ENCODE results near the gene CCDC78.
A peak's percentile ranks its signal among the peaks of the same experiment; 100 is the strongest.

Gene CCDC78

DNA sequence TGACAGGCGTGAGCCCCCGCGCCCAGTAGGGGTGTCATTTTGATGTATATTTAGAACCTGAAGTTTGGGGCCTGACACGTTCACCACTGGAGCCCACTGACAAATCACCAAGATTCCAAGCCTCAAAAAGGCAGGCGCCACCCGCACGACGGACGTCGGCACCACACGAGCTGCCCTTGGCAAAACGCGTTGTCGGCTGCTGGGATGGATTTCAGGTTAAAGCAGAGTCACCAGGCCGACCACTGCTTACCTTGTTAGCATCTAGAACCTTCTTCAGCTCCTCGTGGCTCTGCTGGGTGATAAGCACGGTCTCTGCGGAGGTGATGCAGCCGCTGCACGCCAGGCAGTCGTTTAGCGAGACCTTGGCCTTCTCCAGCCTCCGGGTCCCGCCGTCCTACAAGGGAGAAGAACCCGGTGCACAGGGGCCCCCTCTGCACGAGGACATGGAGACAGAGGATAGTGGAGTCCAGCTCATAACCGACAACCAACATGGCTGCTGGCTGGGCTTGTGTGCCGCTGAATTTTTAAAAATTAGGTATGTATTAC, 10.8 kb upstream of the CCDC78 start:
- no peak for DNase-seq (ENCODE audit: low read depth)

DNA sequence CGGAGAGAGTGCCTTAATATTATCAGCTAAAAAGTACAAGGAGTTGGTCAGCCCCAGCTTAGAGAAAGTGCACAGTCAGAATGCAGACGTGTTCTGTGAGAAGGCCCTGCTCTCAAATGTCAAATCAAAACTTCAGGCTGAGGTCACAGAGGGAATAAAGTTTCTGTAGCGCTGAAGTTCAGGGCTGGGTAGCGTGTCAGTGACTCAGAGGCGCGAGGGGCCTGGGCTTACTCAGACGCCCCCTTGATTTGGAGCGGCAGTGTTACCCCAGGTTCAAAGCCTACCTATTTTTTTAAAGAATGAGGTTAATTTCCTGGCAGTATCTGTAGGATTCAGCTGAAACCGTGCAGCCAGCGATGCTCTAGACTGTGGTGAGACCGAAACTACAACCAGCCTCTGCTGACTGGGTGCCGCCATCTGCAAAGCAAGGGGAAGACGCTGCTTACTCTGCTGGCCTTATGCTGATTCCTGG, 9.8 kb upstream of the CCDC78 start:
- DNase-seq (ENCODE audit: low read depth), result no peak

GRCh38 chr16:734981-735881, 9.0 kb upstream of the CCDC78 start:
- DNase-seq (ENCODE audit: low read depth), result no peak

DNA sequence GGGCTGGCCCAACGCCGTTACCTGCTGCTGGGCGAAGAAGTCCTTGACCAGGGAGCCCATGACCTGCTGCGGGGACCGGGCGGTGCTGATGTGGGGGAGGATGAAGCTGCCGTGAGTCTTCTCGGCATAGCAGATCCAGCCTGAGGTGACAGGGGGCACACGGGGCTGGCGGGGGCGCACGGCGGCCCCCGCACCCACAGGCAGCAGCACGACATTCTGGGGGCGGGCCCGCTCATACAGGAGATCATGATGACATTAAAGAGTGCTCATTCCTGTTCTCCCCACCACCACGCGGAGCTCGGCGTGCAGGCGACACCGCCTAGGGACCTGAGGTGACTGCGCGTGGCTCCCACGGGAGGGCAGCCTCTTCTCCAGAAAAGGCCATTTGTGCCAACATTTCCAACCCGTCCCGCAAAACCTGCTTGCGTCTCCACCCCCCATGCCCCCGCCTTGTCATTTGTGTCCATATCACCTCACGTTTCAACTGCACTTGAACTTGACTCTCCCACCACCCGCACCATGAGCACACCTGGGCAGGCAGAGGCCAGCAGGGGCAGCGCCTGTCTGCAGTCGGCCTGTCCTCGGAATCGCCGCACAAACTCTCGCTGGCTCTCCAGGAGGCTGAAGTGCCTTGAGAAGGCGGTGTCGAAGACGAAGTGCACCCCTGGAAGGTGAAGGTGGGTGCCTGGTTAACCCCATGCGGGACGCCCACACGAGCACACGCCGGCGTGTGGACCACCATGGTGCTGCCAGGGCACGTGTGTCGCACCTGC, 8.2 kb upstream of the CCDC78 start:
- DNase-seq (ENCODE audit: low read depth), result no peak

DNA sequence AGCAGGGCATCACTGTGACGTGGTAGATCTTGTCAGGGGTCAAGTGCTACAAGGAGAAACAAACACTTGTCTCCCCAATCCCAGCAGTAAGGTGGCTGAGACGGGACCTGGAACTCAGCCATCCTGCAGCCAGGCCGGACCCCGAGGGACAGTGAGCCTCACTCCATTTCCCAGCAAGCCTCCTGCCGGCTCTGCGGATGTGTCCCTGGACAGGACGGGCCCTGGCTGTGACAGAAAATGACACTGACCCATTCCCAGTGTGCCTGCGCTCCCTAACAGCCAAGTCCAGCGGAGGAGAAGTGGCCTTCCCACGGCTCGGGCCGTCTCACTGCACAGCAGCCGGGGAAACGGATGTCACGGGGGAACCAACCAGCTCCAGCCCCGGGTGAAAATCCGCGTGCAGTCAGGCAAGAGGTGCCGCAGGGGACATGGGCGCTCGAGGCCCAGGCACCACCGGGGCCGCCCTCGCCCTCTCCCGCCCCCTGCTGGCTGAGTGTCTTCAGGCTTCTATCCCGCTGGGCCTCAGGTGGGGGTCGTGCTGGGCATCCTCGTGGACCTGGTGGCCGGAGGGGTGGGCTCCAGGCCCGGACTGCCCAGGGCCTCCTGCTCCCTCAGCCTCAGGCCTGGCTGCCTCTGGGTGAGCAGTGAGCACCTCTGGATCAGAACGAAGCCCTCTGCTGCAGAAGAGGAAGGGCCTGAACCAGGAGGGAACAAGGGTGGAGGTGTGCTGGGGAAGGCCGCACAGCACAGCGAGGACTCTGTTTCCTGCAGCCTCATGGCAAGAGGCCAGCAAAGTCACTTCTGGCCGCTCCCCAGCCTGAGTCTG, 7.4 kb upstream of the CCDC78 start:
- DNase-seq (ENCODE audit: low read depth), result no peak

DNA sequence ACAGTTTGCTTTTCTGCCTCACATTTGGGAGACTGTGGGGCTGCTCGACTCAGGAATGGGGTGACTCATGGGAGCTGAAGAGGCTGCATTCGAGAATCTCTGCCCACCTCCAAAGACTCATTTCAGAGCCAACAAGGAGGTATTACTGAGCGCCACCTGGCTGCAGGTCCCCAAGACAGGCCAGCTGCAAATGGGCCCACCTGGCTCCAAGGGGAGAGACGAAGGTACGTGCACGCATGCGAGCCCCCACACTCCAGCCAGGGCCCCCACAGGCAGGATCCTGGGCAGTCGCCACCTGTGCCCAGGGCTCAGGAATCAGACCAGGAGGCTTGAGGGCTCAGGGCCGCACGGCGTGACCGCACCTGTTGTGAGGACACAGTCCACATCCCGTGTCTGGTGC, 6.7 kb upstream of the CCDC78 start:
- no peak for DNase-seq (ENCODE audit: low read depth)

DNA sequence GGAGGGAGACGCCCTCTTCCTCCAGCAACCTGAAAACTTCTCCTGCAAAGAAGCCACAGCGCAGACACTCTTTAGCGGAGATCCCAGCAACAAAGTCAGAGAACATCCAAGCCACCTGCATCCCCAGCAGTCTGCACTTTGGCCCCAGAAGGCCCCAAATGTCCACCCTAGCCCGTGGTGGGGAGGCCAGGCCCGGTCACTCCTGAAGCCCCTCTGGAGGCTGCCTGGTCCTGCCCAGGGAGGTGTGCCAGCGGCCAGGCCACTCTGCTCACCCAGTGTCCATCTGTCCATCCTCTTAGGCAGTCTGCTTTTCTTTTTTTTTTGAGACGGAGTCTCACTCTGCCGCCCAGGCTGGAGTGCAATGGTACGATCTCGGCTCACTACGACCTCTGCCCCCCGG, 6.1 kb upstream of the CCDC78 start:
- no peak for DNase-seq (ENCODE audit: low read depth)

DNA sequence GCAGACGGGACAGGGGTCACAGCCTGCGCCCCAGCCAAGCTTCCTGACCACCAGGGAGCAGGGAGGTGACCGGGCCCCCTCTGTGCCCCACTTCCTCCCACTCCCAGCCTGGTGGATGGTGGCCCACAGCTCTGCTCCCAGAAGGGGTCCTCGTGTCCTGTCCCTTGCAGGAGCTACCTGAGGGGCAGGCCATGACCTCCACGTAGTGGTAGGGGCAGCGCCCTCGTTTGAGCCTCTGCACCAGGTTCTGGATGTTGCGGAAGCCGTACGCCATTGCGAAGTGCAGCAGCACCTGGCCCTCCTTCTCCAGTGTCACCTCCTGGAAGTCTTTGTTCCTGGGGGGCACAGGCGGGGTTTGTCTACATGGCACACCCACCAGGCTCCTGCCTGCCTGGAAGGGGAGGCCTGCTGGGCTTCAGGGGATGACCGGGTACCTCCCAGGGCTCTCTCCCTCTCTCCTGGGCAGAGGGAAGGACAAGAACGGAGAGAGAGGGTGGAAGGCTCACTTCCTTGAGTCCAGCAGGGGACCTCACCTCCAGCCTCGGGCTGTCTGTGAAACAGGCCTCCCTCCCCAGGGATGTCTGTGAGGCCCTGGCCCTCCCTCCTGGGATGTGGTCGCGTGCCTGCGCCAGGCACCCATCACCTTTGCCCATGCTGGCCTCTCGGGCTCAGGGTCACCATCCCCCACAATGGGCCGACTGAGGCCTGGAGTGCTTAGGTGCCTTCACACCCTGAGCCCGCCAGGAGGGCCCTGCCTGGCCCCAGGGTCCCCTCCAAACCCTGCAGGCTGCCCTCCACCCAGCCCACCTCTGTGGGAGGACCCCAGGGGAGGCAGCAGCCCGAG, 4.6 kb upstream of the CCDC78 start:
- DNase-seq (ENCODE audit: low read depth), result no peak

DNA sequence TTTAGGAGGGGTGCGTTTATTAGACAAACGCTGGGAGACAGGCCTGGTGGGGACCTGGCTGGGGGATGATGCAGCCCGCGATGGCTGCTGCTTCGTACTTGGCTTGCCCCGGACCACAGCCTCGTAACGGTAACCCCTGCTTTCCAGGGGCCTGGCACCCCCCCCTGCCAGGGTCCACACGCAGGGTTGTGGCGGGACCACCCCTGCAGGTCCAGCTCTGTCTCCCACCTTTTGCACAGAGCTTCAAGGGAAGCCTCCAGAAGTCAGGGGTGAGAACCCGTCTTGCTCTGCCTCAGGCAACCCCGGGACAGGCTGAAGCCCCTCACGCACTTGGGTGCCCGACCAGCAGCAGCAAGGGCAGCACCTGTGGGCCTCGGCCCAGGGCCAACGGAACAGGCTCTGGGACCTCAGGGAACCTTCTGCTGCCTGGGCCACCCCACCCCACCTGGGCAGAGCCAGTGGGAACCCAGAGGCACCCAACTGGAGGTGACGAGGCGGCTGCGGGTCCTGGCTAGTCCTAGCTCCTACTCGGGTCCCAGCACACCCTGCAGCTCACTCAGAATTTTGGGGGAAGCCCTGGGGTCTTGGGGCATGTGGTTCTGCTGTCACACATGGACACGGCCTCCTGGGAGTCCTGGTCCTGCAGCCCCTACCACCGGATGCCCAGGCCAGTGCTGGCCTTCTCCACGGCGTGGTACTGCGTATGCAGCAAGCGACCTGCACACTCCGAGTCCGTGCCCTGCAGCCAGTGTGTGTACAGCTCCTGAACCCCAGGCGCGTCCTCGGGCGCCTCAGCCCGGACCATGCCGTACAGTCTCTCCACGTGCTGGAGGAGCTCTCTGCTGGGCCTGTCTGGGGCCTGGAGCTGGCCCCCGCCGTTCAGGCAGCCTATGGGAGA, 3.8 kb upstream of the CCDC78 start:
- no peak for DNase-seq (ENCODE audit: low read depth)

- DNase-seq (ENCODE audit: low read depth), result no peak
Observed at GRCh38 chr16:728890-729744, 2.9 kb upstream of the CCDC78 start.

DNA sequence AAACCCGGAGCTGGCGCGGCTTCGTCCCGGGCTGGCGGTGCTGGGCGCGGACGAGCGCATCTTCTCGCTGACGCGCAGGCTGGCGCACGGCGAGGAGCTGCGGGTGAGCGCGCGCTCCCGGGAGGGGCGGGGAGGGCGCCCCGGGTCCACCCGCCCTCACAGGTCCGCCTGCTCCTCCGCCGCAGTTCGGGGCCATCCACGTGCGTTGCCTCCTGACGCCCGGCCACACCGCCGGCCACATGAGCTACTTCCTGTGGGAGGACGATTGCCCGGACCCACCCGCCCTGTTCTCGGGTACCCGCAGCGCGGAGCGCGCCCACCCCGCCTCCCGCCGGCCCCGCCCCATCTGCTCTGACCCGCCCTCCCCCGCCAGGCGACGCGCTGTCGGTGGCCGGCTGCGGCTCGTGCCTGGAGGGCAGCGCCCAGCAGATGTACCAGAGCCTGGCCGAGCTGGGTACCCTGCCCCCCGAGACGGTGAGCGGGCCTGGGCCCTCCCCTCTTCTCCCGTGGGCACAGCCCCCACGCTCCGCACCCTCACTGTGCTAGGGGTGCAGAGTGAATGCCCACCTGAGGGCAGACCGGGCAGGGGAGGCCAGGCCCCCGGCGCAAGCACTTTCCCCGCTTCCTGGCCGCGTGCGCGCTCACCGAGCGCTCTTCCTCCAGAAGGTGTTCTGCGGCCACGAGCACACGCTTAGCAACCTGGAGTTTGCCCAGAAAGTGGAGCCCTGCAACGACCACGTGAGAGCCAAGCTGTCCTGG, 2.1 kb upstream of the CCDC78 start:
- DNase-seq (ENCODE audit: low read depth), result peak; percentile 53

GRCh38 chr16:727291-727977, 1.2 kb upstream of the CCDC78 start:
- DNase-seq (ENCODE audit: low read depth), result no peak

GRCh38 chr16:726188-726437, 130 bp downstream of the CCDC78 start:
- no peak for DNase-seq (ENCODE audit: low read depth)

DNA sequence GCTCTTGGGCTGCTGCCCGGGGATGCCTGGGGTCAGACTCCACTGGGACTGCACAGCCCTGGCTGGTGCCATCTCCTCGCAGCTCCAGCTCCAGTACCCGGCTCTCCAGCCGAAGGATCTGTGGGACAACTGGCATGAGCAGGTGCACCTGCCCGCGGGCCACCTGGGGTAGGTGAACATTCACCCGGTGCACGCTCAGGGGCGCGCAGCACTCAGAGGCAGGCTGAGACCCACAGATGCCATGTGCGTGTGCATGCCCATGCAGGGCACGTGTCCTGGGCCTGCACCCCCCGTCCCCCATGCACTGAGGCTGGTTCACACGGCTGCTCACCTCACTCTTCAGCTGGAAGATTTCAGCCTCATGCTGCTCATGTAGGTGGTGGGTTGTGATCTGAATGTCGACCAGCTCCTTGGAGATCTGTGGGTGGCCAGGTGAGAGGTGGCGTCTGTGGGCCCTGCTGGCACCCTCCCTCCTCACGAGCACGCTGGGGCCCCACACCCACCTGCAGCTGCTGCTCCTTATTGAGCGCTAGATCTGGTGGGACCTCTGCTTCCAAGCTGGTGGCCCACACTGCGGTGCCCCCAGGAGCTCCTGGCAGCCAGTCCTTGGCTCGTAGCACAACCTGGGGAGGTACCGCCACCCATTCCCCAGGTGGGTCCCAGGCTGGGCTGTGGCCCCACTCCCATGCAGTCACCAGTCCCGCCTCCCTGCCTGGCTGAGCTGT, 618 bp downstream of the CCDC78 start:
- DNase-seq (ENCODE audit: low read depth), result no peak

GRCh38 chr16:725041-725376, 1.2 kb downstream of the CCDC78 start:
- no peak for DNase-seq (ENCODE audit: low read depth)

DNA sequence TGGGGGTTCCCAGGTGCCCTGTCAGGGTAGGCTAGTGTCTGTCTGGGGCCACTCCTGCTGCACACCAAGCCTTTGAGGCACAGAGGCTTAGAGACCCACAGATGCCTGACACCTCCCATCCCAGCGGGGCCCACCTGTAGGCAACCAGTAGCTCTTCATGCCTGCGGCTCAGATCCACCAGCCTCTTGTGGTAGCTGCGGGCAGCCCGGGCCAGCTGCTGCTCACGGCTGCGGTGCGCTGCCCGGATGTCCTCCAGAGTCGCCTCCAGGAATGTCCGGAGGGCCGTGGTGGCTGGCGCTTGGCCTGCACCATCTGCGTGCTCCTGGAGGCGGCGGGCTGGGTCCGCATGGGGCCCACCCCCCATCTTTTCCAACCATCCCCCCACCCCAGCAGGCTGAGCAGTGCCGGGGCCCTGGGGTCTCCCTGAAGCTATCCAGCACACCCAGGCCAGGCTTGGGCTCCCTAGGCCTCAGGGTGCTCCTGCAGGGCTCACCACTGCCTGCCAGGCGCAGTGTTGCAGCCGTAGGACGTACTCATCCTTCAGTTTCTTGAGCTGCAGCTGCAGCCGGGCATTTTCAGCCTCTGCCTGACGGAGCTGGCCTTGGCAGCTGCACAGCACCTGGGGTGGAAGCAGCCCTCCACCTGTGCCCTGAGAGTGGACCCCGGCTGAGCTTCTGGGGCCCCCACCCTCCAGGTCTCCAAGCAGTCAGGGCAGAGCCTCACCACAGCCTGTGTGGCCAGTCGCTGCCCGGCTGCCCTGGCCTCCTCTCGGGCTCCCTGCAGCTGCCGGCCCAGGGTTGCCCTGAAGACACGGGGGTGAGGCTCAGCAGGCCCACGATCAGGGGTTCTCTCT, 1.8 kb downstream of the CCDC78 start:
- no peak for DNase-seq (ENCODE audit: low read depth)

DNA sequence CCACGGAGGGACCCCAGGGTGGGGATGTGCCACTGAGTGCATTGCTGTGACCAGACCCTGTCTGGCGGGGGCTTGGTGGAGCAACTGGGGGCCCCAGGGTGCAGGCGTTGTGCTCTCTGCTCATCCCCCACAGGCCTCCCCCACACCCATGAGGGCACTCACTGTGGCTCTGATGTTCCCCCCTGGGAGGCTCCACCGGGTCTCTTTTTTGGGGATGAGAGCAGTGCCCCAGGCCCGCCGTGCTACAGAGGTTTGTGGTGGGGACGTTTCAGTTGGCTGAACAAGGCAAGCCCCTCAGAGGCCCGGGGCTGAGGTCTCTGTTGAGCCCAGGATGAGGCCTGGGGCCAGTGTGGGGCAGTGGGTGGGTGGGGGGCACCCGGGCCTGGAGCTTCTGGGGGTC, 2.5 kb downstream of the CCDC78 start:
- DNase-seq (ENCODE audit: low read depth), result no peak
